Upper lobe of left lung (tissue), 4 donors: ENCODE data around the gene SERTAD2.

Experiments
- CTCF ChIP-seq, 6 experiments: fragments of 450-650 bp in 4 of 6; fragments of 200-600 bp in 2 of 6; sonication (generic) in 2 of 6; IDR thresholded peaks; one replicate each; pipeline ENCODE4 v1.5.1; 2016 to 2019; ENCODE audit warnings: antibody characterized with exemption in 6 of 6
- POLR2A ChIP-seq, 4 donors: fragments of 450-650 bp; IDR thresholded peaks; one replicate each; pipeline ENCODE4 v1.5.1; 2016 to 2017; ENCODE audit warnings: antibody characterized with exemption in 4 of 4, mild to moderate bottlenecking in 2 of 4

- TF ChIP-seq CTCF (IDR thresholded peaks at IDR 0.05) (no peak), POLR2A (IDR thresholded peaks at IDR 0.05) (no peak)
Measured at GRCh38 chr2:64624108-64624610, 29.6 kb downstream of the SERTAD2 start.
